GM12801 (cell line): Measurements from ENCODE around the gene DENND4C.

Experiments
- TF ChIP-seq, protein P1 (sequence below): IDR thresholded peaks from one replicate; pipeline ENCODE4 v1.5.1; 2011; ENCODE audit warnings: control low read depth; ENCODE audit not compliant: insufficient read length; ENCODE audit errors: extremely low read depth

Gene DENND4C

DNA sequence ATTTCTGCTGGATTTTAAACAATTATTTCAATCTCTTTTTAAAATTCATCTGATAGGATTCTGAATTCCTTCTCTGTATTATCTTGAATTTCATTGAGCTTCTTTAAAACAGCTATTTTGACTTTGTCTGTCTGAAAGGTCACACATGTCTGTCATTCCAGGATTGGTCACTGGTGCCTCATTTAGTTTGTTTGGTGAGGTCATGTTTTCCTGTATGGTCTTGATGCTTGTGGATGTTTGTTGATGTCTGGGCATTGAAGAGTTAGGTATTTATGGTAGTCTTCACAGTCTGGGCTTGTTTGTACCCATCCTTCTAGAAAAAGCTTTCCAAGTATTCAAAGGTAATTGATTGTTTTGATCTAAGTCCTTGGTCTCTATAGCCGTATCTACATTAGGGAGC is 39.1 kb downstream of the DENND4C start:
- TF ChIP-seq, protein P1, sequence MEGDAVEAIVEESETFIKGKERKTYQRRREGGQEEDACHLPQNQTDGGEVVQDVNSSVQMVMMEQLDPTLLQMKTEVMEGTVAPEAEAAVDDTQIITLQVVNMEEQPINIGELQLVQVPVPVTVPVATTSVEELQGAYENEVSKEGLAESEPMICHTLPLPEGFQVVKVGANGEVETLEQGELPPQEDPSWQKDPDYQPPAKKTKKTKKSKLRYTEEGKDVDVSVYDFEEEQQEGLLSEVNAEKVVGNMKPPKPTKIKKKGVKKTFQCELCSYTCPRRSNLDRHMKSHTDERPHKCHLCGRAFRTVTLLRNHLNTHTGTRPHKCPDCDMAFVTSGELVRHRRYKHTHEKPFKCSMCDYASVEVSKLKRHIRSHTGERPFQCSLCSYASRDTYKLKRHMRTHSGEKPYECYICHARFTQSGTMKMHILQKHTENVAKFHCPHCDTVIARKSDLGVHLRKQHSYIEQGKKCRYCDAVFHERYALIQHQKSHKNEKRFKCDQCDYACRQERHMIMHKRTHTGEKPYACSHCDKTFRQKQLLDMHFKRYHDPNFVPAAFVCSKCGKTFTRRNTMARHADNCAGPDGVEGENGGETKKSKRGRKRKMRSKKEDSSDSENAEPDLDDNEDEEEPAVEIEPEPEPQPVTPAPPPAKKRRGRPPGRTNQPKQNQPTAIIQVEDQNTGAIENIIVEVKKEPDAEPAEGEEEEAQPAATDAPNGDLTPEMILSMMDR: no peak

DNA sequence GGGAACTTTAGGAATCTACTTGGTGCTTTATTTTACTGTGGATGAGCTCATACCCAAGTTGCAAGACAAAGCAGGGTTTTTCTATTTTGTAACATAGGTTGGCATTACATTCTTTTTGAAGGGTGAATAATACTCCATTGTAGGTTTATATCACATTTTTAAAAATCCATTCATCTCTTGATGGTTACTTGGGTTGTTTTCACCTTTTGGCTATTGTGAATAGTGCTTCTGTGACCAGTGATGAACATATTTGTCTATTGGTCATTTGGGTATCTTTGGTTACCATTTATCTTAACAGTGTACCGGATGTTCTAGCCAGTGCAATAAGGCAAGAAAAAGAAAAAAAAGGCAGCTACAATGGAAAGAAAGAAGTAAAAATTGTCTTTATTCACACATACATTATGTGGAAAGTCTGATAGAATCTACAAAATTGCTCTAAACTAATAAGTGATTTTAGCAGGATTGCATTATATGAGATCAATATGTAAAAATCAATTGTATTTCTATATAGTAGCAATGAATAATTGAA is 40.0 kb downstream of the DENND4C start:
- TF ChIP-seq, protein P1: no peak

DNA sequence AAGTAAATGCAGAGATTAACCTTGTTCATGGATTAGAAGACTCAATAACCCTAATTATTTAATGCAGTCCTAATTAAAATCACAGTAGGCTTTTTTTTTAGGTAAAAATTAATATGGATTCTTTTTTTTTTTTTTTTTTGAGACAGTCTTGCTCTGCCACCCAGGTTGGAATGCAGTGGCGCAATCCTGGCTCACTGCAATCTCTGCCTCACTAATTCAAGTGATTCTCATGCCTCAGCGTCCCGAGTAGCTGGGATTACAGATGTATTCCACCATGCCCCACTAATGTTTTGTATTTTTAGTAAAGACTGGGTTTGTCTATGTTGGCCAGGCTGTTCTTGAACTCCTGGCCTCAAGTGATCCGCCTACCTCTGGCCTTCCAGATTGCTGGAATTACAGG is 40.6 kb downstream of the DENND4C start:
- TF ChIP-seq, protein P1: no peak

- TF ChIP-seq, protein P1: no peak
Measured at GRCh38 chr9:19281801-19282200, 51.3 kb downstream of the DENND4C start.

- TF ChIP-seq, protein P1: no peak
Measured at GRCh38 chr9:19283072-19283710, 52.7 kb downstream of the DENND4C start.

GRCh38 chr9:19284729-19285128 is 54.2 kb downstream of the DENND4C start:
- TF ChIP-seq, protein P1: no peak

DNA sequence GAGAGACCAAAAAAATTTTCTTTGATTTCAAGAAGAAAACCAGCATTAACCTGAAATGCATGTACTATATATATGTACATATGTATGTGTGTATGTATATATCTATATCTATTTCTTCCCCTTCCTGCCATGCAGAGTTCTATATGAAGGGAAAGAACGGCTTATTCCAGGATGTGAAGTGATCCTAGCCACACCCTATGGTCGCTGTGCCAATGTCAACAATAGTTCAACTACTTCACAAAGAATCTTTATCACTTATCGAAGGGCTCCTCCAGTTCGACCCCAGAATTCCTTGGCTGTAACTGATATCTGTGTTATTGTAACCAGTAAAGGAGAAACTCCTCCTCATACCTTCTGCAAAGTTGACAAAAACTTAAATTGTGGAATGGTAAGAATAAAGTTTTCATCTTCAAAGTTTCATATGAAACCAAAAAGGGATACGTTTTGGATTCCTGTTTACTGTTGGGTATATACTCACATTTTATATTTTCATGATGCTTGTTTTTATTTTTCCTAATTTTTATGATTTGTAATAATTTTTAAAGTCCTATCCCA is 56.2 kb downstream of the DENND4C start:
- TF ChIP-seq, protein P1: no peak
